Panc1 (cell line): ENCODE results near the gene NDEL1.

Experiments
- POLR2AphosphoS5 ChIP-seq: IDR thresholded peaks from 2 replicates; pipeline ENCODE4 v1.6.1; 2012; ENCODE audit warnings: mild to moderate bottlenecking, low read depth, low read length, moderate library complexity
- SIN3A ChIP-seq: IDR thresholded peaks from 2 replicates; pipeline ENCODE4 v1.6.1; 2012; ENCODE audit warnings: low read depth, mild to moderate bottlenecking, low read length, moderate library complexity, borderline replicate concordance; ENCODE audit not compliant: insufficient read depth
- TCF7L2 ChIP-seq: IDR thresholded peaks from 2 replicates; pipeline ENCODE4 v1.6.1; 2011; ENCODE audit warnings: mild to moderate bottlenecking, low read depth, low read length, inconsistent platforms
- TF ChIP-seq, protein P1 (sequence below): fragments of 450-650 bp; IDR thresholded peaks from 2 replicates; pipeline ENCODE4 v1.5.1; 2017; ENCODE audit warnings: mild to moderate bottlenecking
- TF ChIP-seq, protein P2 (sequence below), 2 experiments: IDR thresholded peaks; 2 replicates each; pipeline ENCODE4 v1.6.1; 2011 to 2012; ENCODE audit warnings: low read depth in 2 of 2, control low read depth in 1 of 2, low read length in 1 of 2, mild to moderate bottlenecking in 1 of 2, moderate library complexity in 1 of 2; ENCODE audit not compliant: insufficient read depth in 1 of 2

DNA sequence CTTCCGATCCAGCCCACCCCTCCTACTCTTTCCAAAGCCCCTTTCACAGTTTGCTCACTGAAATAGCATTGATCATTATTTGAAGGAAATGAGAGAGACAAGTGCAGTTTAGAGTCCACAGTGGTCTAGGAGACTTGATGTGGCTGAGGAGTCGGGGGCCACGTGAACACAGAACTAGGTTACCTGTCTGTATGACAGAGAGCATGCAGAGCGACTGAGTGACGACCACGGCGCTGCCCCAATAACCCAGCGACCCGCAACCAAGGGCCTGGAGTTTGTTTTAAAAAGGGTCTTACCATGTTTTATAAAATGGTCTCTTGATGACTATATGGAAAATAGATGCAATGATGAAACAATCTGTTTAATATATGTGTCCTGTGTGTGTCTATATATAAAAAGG, 39.5 kb downstream of the NDEL1 start:
- TF ChIP-seq, protein P1, sequence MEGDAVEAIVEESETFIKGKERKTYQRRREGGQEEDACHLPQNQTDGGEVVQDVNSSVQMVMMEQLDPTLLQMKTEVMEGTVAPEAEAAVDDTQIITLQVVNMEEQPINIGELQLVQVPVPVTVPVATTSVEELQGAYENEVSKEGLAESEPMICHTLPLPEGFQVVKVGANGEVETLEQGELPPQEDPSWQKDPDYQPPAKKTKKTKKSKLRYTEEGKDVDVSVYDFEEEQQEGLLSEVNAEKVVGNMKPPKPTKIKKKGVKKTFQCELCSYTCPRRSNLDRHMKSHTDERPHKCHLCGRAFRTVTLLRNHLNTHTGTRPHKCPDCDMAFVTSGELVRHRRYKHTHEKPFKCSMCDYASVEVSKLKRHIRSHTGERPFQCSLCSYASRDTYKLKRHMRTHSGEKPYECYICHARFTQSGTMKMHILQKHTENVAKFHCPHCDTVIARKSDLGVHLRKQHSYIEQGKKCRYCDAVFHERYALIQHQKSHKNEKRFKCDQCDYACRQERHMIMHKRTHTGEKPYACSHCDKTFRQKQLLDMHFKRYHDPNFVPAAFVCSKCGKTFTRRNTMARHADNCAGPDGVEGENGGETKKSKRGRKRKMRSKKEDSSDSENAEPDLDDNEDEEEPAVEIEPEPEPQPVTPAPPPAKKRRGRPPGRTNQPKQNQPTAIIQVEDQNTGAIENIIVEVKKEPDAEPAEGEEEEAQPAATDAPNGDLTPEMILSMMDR = no peak
- TF ChIP-seq, protein P2, sequence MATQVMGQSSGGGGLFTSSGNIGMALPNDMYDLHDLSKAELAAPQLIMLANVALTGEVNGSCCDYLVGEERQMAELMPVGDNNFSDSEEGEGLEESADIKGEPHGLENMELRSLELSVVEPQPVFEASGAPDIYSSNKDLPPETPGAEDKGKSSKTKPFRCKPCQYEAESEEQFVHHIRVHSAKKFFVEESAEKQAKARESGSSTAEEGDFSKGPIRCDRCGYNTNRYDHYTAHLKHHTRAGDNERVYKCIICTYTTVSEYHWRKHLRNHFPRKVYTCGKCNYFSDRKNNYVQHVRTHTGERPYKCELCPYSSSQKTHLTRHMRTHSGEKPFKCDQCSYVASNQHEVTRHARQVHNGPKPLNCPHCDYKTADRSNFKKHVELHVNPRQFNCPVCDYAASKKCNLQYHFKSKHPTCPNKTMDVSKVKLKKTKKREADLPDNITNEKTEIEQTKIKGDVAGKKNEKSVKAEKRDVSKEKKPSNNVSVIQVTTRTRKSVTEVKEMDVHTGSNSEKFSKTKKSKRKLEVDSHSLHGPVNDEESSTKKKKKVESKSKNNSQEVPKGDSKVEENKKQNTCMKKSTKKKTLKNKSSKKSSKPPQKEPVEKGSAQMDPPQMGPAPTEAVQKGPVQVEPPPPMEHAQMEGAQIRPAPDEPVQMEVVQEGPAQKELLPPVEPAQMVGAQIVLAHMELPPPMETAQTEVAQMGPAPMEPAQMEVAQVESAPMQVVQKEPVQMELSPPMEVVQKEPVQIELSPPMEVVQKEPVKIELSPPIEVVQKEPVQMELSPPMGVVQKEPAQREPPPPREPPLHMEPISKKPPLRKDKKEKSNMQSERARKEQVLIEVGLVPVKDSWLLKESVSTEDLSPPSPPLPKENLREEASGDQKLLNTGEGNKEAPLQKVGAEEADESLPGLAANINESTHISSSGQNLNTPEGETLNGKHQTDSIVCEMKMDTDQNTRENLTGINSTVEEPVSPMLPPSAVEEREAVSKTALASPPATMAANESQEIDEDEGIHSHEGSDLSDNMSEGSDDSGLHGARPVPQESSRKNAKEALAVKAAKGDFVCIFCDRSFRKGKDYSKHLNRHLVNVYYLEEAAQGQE (IDR thresholded peaks at IDR 0.05; ENCODE audit: insufficient read depth in 1 of 2, low read depth in 2 of 2, low read length in 1 of 2) = no peak
- TF ChIP-seq POLR2AphosphoS5 = no peak
- no peak for TF ChIP-seq TCF7L2
- no peak for TF ChIP-seq SIN3A
